Measurements from ENCODE around the gene CGNL1. TPM values are rescaled to one million over a fixed set of nuclear protein-coding genes. Genes with fewer than 3 reads are reported as not detected.

CGNL1 gene
- polyA plus RNA-seq, 1 of the 3 experiments (the other 2 are of a cell fraction), result 0.23 TPM

DNA sequence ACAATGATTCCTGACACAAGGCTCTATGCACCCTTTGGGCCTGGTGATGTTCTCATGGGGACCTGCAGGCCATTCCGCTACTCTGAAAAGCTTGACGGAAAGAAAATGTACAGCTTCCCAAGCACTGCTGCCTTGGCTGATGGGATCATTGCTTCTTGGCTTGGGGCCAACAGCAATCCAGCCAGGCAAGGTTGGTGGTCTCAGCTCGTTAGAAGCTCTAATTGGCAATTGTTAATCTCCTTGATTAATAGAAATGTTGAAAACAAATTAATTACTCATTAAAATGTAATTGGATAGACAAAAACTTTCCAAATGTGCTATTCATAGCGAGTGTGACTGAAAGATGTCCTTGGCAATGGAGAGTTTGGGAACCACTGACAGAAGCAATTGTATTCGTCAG lies 199.1 kb downstream of the CGNL1 start:
- no peaks in the 10 kb centered on the region for H3K79me2 ChIP-seq (ENCODE audit: insufficient read depth)
- H3K4me2 ChIP-seq, result no peak overlapping the region
- ChIA-PET POLR2A (no interaction called here), CTCF (interaction anchor here (0.6 to 1.4 kb wide), 2 partner anchors 16 to 397 kb away, joined by 3 to 9 read pairs; no protein-coding TSS in a partner anchor)
- no peaks in the 10 kb centered on the region for H3K27me3 ChIP-seq (ENCODE audit: insufficient read depth)
- WGBS (ENCODE audit: low lambda C conversion rate), result 67% methylated on average over 5 of the region's 5 CpGs
- H2AFZ ChIP-seq (ENCODE audit: low read depth), result no peak overlapping the region
- H3K4me1 ChIP-seq (ENCODE audit: control insufficient read depth in 1 of 2, insufficient read depth in 2 of 2, low read depth in 1 of 2, low read length in 1 of 2), result peaks cover 0 to 17% of the 10 kb centered on the region in 2 experiments; a peak in 1 of 4 replicates
- H3K27ac ChIP-seq (ENCODE audit: low read depth in 2 of 2, low read length in 1 of 2), result no peak overlapping the region
- no peaks in the 10 kb centered on the region for H4K20me1 ChIP-seq (ENCODE audit: insufficient read depth)
- no peaks in the 10 kb centered on the region for H3K9me2 ChIP-seq
- no peaks in the 10 kb centered on the region for H3K9me3 ChIP-seq
- H3K36me3 ChIP-seq (replicated peaks in 1 of 2; ENCODE audit: control insufficient read depth in 1 of 2, insufficient read depth in 2 of 2, low read length in 1 of 2), result no peaks in the 10 kb centered on the region
- H3F3A ChIP-seq (replicated peaks; ENCODE audit: insufficient read depth), result no peaks in the 10 kb centered on the region
- H3K4me3 ChIP-seq (ENCODE audit: low read depth in 2 of 2, low read length in 1 of 2), result no peak overlapping the region
- no peak overlapping the region for H3K9ac ChIP-seq
- TF ChIP-seq MEF2A (IDR thresholded peaks at IDR 0.05; ENCODE audit: borderline replicate concordance, low read depth), result no peak
- no peak for DNase-seq

DNA sequence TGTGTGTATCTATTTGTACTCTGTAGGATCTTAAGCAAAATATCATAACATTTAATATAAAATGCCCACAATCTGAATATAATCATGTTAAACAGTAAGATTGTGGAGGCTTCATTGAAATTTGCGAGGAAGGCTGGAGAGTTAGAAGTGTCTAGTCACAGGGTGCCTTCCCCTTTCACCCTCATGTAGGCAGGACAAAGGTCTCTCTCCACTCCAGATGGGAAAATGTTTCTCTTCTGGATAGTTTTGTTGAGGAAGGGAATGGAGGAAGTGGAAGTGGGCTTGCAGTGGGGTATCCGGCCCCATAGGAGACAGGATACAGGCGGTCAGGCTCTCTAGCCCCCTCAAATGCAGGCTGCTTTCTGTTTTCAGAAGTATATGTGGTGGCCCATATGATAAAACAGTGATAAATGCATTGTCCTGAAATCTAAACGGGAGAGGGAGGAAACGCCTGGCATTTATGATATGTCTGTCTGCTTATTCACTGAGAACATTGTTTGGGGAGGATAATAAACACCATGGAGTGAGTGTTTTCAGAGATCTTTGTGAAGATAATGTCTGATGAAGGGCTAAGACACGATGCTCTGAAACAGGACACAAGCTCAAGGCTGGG lies 202.1 kb downstream of the CGNL1 start:
- Histone ChIP-seq H3K79me2 (ENCODE audit: insufficient read depth) (no peaks in the 10 kb centered on the region), H3K27ac (ENCODE audit: low read depth in 2 of 2, low read length in 1 of 2) (no peak overlapping the region), H3K4me2 (no peak overlapping the region), H3K36me3 (replicated peaks in 1 of 2; ENCODE audit: control insufficient read depth in 1 of 2, insufficient read depth in 2 of 2, low read length in 1 of 2) (no peaks in the 10 kb centered on the region), H3F3A (replicated peaks; ENCODE audit: insufficient read depth) (no peaks in the 10 kb centered on the region), H2AFZ (ENCODE audit: low read depth) (no peak overlapping the region), H3K4me3 (ENCODE audit: low read depth in 2 of 2, low read length in 1 of 2) (no peak overlapping the region), H3K9me3 (no peaks in the 10 kb centered on the region), H3K9me2 (no peaks in the 10 kb centered on the region), H3K27me3 (ENCODE audit: insufficient read depth) (no peaks in the 10 kb centered on the region), H4K20me1 (ENCODE audit: insufficient read depth) (no peaks in the 10 kb centered on the region), H3K4me1 (ENCODE audit: control insufficient read depth in 1 of 2, insufficient read depth in 2 of 2, low read depth in 1 of 2, low read length in 1 of 2) (peaks cover 0 to 9% of the 10 kb centered on the region in 2 experiments; a peak in 1 of 4 replicates), H3K9ac (no peak overlapping the region)
- ChIA-PET POLR2A (no interaction called here), CTCF (interaction anchor here (1.0 to 1.9 kb wide), 2 partner anchors 17 to 237 kb away, joined by 3 to 4 read pairs; no protein-coding TSS in a partner anchor)
- TF ChIP-seq, protein P1, sequence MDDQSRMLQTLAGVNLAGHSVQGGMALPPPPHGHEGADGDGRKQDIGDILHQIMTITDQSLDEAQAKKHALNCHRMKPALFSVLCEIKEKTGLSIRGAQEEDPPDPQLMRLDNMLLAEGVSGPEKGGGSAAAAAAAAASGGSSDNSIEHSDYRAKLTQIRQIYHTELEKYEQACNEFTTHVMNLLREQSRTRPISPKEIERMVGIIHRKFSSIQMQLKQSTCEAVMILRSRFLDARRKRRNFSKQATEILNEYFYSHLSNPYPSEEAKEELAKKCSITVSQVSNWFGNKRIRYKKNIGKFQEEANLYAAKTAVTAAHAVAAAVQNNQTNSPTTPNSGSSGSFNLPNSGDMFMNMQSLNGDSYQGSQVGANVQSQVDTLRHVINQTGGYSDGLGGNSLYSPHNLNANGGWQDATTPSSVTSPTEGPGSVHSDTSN (IDR thresholded peaks at IDR 0.05), result no peak
- TF ChIP-seq RXRA (IDR thresholded peaks at IDR 0.05; ENCODE audit: borderline replicate concordance, low read depth), result no peak
- no peak for TF ChIP-seq SIN3A (IDR thresholded peaks at IDR 0.05; ENCODE audit: borderline replicate concordance, low read depth, low read length)
- TF ChIP-seq, protein P2, sequence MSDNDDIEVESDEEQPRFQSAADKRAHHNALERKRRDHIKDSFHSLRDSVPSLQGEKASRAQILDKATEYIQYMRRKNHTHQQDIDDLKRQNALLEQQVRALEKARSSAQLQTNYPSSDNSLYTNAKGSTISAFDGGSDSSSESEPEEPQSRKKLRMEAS (IDR thresholded peaks at IDR 0.05; ENCODE audit: low read depth), result no peak
- TF ChIP-seq FOSL2 (IDR thresholded peaks at IDR 0.05; ENCODE audit: borderline replicate concordance, low read depth), result no peak
- TF ChIP-seq, protein P3, sequence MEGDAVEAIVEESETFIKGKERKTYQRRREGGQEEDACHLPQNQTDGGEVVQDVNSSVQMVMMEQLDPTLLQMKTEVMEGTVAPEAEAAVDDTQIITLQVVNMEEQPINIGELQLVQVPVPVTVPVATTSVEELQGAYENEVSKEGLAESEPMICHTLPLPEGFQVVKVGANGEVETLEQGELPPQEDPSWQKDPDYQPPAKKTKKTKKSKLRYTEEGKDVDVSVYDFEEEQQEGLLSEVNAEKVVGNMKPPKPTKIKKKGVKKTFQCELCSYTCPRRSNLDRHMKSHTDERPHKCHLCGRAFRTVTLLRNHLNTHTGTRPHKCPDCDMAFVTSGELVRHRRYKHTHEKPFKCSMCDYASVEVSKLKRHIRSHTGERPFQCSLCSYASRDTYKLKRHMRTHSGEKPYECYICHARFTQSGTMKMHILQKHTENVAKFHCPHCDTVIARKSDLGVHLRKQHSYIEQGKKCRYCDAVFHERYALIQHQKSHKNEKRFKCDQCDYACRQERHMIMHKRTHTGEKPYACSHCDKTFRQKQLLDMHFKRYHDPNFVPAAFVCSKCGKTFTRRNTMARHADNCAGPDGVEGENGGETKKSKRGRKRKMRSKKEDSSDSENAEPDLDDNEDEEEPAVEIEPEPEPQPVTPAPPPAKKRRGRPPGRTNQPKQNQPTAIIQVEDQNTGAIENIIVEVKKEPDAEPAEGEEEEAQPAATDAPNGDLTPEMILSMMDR (IDR thresholded peaks at IDR 0.05), result no peak
- TF ChIP-seq JUND (IDR thresholded peaks at IDR 0.05), result no peak
- no peak for TF ChIP-seq YY1 (IDR thresholded peaks at IDR 0.05; ENCODE audit: low read depth)
- no peak for TF ChIP-seq RAD21 (IDR thresholded peaks at IDR 0.05; ENCODE audit: low read length)
- no peak for TF ChIP-seq MEF2A (IDR thresholded peaks at IDR 0.05; ENCODE audit: borderline replicate concordance, low read depth)
- TF ChIP-seq RFX5 (IDR thresholded peaks at IDR 0.05; ENCODE audit: low read length), result no peak
- no peak for TF ChIP-seq POLR2AphosphoS5 (IDR thresholded peaks at IDR 0.05; ENCODE audit: low read depth, low read length)
- no peak for TF ChIP-seq SMC3 (IDR thresholded peaks at IDR 0.05; ENCODE audit: low read depth, low read length)
- no peak for TF ChIP-seq TEAD4 (IDR thresholded peaks at IDR 0.05; ENCODE audit: borderline replicate concordance, insufficient read depth)
- TF ChIP-seq, protein P4, sequence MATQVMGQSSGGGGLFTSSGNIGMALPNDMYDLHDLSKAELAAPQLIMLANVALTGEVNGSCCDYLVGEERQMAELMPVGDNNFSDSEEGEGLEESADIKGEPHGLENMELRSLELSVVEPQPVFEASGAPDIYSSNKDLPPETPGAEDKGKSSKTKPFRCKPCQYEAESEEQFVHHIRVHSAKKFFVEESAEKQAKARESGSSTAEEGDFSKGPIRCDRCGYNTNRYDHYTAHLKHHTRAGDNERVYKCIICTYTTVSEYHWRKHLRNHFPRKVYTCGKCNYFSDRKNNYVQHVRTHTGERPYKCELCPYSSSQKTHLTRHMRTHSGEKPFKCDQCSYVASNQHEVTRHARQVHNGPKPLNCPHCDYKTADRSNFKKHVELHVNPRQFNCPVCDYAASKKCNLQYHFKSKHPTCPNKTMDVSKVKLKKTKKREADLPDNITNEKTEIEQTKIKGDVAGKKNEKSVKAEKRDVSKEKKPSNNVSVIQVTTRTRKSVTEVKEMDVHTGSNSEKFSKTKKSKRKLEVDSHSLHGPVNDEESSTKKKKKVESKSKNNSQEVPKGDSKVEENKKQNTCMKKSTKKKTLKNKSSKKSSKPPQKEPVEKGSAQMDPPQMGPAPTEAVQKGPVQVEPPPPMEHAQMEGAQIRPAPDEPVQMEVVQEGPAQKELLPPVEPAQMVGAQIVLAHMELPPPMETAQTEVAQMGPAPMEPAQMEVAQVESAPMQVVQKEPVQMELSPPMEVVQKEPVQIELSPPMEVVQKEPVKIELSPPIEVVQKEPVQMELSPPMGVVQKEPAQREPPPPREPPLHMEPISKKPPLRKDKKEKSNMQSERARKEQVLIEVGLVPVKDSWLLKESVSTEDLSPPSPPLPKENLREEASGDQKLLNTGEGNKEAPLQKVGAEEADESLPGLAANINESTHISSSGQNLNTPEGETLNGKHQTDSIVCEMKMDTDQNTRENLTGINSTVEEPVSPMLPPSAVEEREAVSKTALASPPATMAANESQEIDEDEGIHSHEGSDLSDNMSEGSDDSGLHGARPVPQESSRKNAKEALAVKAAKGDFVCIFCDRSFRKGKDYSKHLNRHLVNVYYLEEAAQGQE (IDR thresholded peaks at IDR 0.05; ENCODE audit: low read depth, low read length), result no peak
- no peak for TF ChIP-seq NRF1 (IDR thresholded peaks at IDR 0.05; ENCODE audit: low read depth, low read length)
- no peak for TF ChIP-seq CHD2 (IDR thresholded peaks at IDR 0.05; ENCODE audit: low read length, partially characterized antibody)
- TF ChIP-seq, protein P5, sequence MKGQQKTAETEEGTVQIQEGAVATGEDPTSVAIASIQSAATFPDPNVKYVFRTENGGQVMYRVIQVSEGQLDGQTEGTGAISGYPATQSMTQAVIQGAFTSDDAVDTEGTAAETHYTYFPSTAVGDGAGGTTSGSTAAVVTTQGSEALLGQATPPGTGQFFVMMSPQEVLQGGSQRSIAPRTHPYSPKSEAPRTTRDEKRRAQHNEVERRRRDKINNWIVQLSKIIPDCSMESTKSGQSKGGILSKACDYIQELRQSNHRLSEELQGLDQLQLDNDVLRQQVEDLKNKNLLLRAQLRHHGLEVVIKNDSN (IDR thresholded peaks at IDR 0.05; ENCODE audit: borderline replicate concordance, low read depth), result no peak
- DNase-seq, result no peak
- WGBS (ENCODE audit: low lambda C conversion rate), result 43% methylated on average over 6 of the region's 6 CpGs
